Natural killer cell (primary cell): Measurements from ENCODE around the gene ELFN2. TPM values are rescaled to one million over a fixed set of nuclear protein-coding genes. Genes with fewer than 3 reads are reported as not detected.

Source experiments
- ATAC-seq, 3 donors: fragments of 150-1000 bp in 2 of 3; fragments of 200-7000 bp in 1 of 3; cut with Tn5 transposase; 1 replicate in 1 of 3; 2 replicates in 2 of 3; pipeline ENCODE4 v1.10.0; 2021; ENCODE audit warnings: mild to moderate bottlenecking in 2 of 3, moderate library complexity in 2 of 3
- DNase-seq, 2 donors: peaks; one replicate each; pipeline versions ENCODE4 v3.0.0 to v3.0.0-alpha.2; 2013 to 2021; ENCODE audit warnings: mixed read lengths in 1 of 2
- H3K27ac ChIP-seq: one replicate; pipeline ENCODE4 v1.5.1; 2013; ENCODE audit warnings: mild to moderate bottlenecking, low read length
- H3K27me3 ChIP-seq: one replicate; pipeline ENCODE4 v1.6.1; 2013; ENCODE audit warnings: low read length; ENCODE audit not compliant: control insufficient read depth, insufficient read depth
- H3K36me3 ChIP-seq: one replicate; pipeline ENCODE4 v1.6.1; 2013; ENCODE audit warnings: low read length; ENCODE audit not compliant: control insufficient read depth, insufficient read depth
- H3K4me1 ChIP-seq: one replicate; pipeline ENCODE4 v1.6.1; 2013; ENCODE audit warnings: low read length; ENCODE audit not compliant: control insufficient read depth, insufficient read depth
- H3K4me3 ChIP-seq: one replicate; pipeline ENCODE4 v1.5.1; 2013; ENCODE audit warnings: low read length
- H3K9me3 ChIP-seq: one replicate; pipeline ENCODE4 v1.6.1; 2013; ENCODE audit warnings: low read length; ENCODE audit not compliant: control insufficient read depth, insufficient read depth
- H3K27ac Mint-ChIP-seq, 2 donors: one replicate each; pipeline ENCODE4 v1.8.0; 2022; ENCODE audit warnings: mild to moderate bottlenecking in 2 of 2, mixed read lengths in 2 of 2, moderate library complexity in 1 of 2
- H3K27me3 Mint-ChIP-seq, 2 donors: one replicate each; pipeline ENCODE4 v1.8.0; 2022; ENCODE audit warnings: low read depth in 2 of 2, mixed read lengths in 2 of 2
- H3K36me3 Mint-ChIP-seq: one replicate; pipeline ENCODE4 v1.8.0; 2022; ENCODE audit warnings: mixed read lengths
- H3K4me1 Mint-ChIP-seq, 2 donors: one replicate each; pipeline ENCODE4 v1.8.0; 2022; ENCODE audit warnings: mixed read lengths in 2 of 2
- H3K4me3 Mint-ChIP-seq: one replicate; pipeline ENCODE4 v1.8.0; 2022; ENCODE audit warnings: mild to moderate bottlenecking, moderate library complexity, mixed read lengths
- H3K9me3 Mint-ChIP-seq, 2 donors: one replicate each; pipeline ENCODE4 v1.8.0; 2022; ENCODE audit warnings: mixed read lengths in 2 of 2
- WGBS: methylation state at CpG from one replicate; pipeline ENCODE4 v1.1.7; 2013; ENCODE audit warnings: missing lambda C conversion rate; ENCODE audit not compliant: insufficient coverage; 5-methylcytosine and 5-hydroxymethylcytosine counted together
- intact Hi-C: fragments of 100-400 bp; cut with micrococcal nuclease; formaldehyde crosslinking; loops from one replicate; pipeline ENCODE4 v1.14.2; 2022
- total RNA-seq, 4 donors: library from RNA; stranded (reverse); fragments of 120-200 nt in 1 of 4; gene quantifications; one replicate each; pipeline versions ENCODE4 v1.2.3 to v1.2.4, GENCODE V29; 2013 to 2022
- TF ChIP-seq, protein P1 (sequence below): fragments of 200-600 bp; IDR thresholded peaks from one replicate; pipeline ENCODE4 v1.8.0; 2022; ENCODE audit warnings: antibody characterized with exemption

ELFN2 gene
- total RNA-seq, 3 donors from 2014 or later (not counting 1 experiment from before 2014, with no cell fraction given): 0.33 to 0.49 (median 0.36) TPM

GRCh38 chr22:37362621-37363020 lies 64.7 kb downstream of the ELFN2 start:
- Histone ChIP-seq H3K27me3 (no peaks in the 10 kb centered on the region), H3K27ac (no peak overlapping the region), H3K4me1 (peaks cover 5% of the 10 kb centered on the region), H3K36me3 (no peaks in the 10 kb centered on the region), H3K4me3 (no peak overlapping the region), H3K9me3 (no peaks in the 10 kb centered on the region)
- DNase-seq (no peak), ATAC-seq (no peak)
- Mint-ChIP-seq H3K27me3 (peaks cover 0 to 3% of the 10 kb centered on the region in 2 donors), H3K9me3 (no peaks in the 10 kb centered on the region), H3K4me1 (peaks cover 0 to 5% of the 10 kb centered on the region in 2 donors), H3K27ac (no peak overlapping the region), H3K36me3 (no peaks in the 10 kb centered on the region), H3K4me3 (no peak overlapping the region)
- intact Hi-C loops: no loop called here
- TF ChIP-seq, protein P1, sequence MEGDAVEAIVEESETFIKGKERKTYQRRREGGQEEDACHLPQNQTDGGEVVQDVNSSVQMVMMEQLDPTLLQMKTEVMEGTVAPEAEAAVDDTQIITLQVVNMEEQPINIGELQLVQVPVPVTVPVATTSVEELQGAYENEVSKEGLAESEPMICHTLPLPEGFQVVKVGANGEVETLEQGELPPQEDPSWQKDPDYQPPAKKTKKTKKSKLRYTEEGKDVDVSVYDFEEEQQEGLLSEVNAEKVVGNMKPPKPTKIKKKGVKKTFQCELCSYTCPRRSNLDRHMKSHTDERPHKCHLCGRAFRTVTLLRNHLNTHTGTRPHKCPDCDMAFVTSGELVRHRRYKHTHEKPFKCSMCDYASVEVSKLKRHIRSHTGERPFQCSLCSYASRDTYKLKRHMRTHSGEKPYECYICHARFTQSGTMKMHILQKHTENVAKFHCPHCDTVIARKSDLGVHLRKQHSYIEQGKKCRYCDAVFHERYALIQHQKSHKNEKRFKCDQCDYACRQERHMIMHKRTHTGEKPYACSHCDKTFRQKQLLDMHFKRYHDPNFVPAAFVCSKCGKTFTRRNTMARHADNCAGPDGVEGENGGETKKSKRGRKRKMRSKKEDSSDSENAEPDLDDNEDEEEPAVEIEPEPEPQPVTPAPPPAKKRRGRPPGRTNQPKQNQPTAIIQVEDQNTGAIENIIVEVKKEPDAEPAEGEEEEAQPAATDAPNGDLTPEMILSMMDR: no peak
- WGBS: 86% methylated on average over 3 of the region's 3 CpGs

GRCh38 chr22:37358917-37359316 lies 68.4 kb downstream of the ELFN2 start:
- Histone ChIP-seq H3K27me3 (no peaks in the 10 kb centered on the region), H3K36me3 (no peaks in the 10 kb centered on the region), H3K27ac (no peak overlapping the region), H3K4me1 (no peaks in the 10 kb centered on the region), H3K9me3 (no peaks in the 10 kb centered on the region), H3K4me3 (no peak overlapping the region)
- TF ChIP-seq, protein P1: no peak
- intact Hi-C loops: no loop called here
- Mint-ChIP-seq H3K4me1 (peaks cover 0 to 5% of the 10 kb centered on the region in 2 donors), H3K9me3 (no peaks in the 10 kb centered on the region), H3K27me3 (peaks cover 0 to 3% of the 10 kb centered on the region in 2 donors), H3K27ac (no peak overlapping the region), H3K36me3 (no peaks in the 10 kb centered on the region), H3K4me3 (no peak overlapping the region)
- ATAC-seq (no peak), DNase-seq (no peak)
- WGBS: 77% methylated on average over 8 of the region's 8 CpGs

DNA sequence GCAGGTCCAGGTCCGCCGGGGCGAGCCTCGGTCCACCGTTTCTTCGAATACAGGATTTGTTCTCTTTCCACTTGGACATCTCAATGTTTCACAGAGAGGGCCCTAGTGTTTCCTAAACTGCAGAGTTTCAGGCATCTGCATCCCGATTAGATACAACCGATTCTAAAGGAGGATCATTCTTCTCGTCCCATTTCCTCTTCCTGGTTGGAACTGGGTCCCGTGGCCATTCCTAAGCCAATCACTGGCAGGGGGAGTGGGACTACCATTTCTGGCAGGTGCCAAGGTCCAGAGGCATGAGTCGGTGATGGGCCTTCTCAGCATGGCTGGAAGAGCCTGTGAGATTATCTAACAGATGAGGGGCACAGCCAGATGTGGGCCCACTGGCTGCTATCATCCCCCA lies 68.9 kb downstream of the ELFN2 start:
- Histone ChIP-seq H3K4me3 (no peak overlapping the region), H3K36me3 (no peaks in the 10 kb centered on the region), H3K27ac (no peak overlapping the region), H3K4me1 (no peaks in the 10 kb centered on the region), H3K9me3 (no peaks in the 10 kb centered on the region), H3K27me3 (no peaks in the 10 kb centered on the region)
- WGBS: 94% methylated on average over 11 of the region's 11 CpGs
- TF ChIP-seq, protein P1: no peak
- no peaks in the 10 kb centered on the region for H3K9me3 Mint-ChIP-seq
- no peaks in the 10 kb centered on the region for H3K36me3 Mint-ChIP-seq
- peaks cover 0 to 5% of the 10 kb centered on the region in 2 donors for H3K4me1 Mint-ChIP-seq
- no peak for ATAC-seq
- H3K27me3 Mint-ChIP-seq: peaks cover 0 to 3% of the 10 kb centered on the region in 2 donors
- H3K4me3 Mint-ChIP-seq: no peak overlapping the region
- no peak for DNase-seq
- intact Hi-C loops: no loop called here
- no peak overlapping the region for H3K27ac Mint-ChIP-seq

- 85% methylated on average over 10 of the region's 10 CpGs for WGBS
- Histone ChIP-seq H3K9me3 (no peaks in the 10 kb centered on the region), H3K36me3 (no peaks in the 10 kb centered on the region), H3K27me3 (no peaks in the 10 kb centered on the region), H3K27ac (no peak overlapping the region), H3K4me1 (no peaks in the 10 kb centered on the region), H3K4me3 (no peak overlapping the region)
- H3K27ac Mint-ChIP-seq: no peak overlapping the region
- ATAC-seq (no peak), DNase-seq (no peak)
- TF ChIP-seq, protein P1: no peak
- H3K27me3 Mint-ChIP-seq: no peaks in the 10 kb centered on the region
- no peaks in the 10 kb centered on the region for H3K9me3 Mint-ChIP-seq
- no peaks in the 10 kb centered on the region for H3K36me3 Mint-ChIP-seq
- intact Hi-C loops: no loop called here
- H3K4me1 Mint-ChIP-seq: peaks cover 0 to 6% of the 10 kb centered on the region in 2 donors
- no peak overlapping the region for H3K4me3 Mint-ChIP-seq
These were observed 69.7 kb downstream of the ELFN2 start for GRCh38 chr22:37357446-37358075.
